Measurements from ENCODE around the gene SSR3.

The SSR3 gene

DNA sequence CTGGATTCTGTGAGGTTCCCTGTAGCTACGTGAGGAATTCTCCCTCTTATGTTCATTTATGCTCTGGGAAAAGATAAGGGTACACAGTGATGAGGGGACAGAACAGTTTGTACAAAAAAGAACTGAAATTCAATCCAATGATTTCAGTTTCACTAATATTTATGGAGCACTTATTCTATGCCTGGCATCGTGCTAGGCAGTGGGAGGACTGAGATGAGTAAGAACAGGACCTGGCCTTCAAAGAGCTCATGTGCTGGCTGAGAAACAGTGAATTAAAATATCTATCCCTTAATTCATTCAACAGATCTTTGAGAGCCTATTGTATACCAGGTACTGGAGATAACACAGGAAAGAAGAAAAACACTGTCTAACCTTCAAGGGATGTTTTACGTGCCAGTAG is 22.2 kb downstream of the SSR3 start:
- no peak for TF ChIP-seq GATA2 (IDR thresholded peaks at IDR 0.05; ENCODE audit: low read depth, low read length)
- no peak for TF ChIP-seq GATA3 (IDR thresholded peaks at IDR 0.05; ENCODE audit: low read depth, low read length)

DNA sequence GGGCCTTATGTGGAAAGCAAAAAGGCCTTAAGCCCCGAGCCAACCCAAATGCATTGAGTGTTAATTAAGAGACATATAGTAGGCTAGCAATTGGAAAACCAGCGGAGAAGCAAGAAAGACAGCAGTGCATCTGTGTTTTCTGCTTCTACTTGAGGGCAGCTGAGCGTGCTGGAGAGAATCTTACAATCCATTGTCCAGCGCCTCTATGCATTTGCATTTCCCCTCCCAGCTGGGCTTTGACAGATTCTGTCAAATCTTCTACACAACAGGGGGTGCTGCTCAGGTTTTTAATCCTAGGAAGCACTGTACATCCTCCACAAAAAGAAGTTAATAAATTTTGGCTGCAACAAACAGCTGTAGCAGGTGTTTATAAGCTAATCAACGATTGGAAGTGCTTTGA is 23.9 kb downstream of the SSR3 start:
- TF ChIP-seq GATA3 (IDR thresholded peaks at IDR 0.05; ENCODE audit: low read depth, low read length) = no peak
- no peak for TF ChIP-seq GATA2 (IDR thresholded peaks at IDR 0.05; ENCODE audit: low read depth, low read length)

- TF ChIP-seq GATA3 (IDR thresholded peaks at IDR 0.05; ENCODE audit: low read depth, low read length) (no peak), GATA2 (IDR thresholded peaks at IDR 0.05; ENCODE audit: low read depth, low read length) (no peak)
Observed at GRCh38 chr3:156527060-156527459, 27.9 kb downstream of the SSR3 start.

- TF ChIP-seq GATA2 (IDR thresholded peaks at IDR 0.05; ENCODE audit: low read depth, low read length) (no peak), GATA3 (IDR thresholded peaks at IDR 0.05; ENCODE audit: low read depth, low read length) (no peak)
Observed at GRCh38 chr3:156525808-156526207, 29.1 kb downstream of the SSR3 start.

DNA sequence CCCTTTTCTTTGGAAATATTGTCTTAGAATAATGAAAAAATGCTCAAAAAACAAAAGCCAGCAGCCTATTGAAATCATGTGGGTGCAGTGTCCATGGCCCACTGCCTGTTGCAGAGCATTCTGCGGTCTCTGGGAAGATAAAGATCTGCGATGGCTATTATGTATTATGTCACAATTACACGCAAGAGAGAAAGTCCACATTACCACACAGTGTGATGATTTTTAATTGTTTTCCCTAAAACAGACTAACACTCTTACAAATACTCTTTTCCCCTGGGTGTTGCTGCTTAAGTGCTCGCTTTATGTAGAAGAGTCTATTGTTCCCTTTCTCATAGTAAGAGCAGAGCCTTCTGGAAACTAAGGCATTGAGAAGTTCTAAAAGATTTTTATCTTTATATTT is 32.2 kb downstream of the SSR3 start:
- peak; percentile 84 for TF ChIP-seq GATA2 (IDR thresholded peaks at IDR 0.05; ENCODE audit: low read depth, low read length)
- peak; percentile 66; the same call in 1 of the 2 replicates for TF ChIP-seq GATA3 (IDR thresholded peaks at IDR 0.05; ENCODE audit: low read depth, low read length)

DNA sequence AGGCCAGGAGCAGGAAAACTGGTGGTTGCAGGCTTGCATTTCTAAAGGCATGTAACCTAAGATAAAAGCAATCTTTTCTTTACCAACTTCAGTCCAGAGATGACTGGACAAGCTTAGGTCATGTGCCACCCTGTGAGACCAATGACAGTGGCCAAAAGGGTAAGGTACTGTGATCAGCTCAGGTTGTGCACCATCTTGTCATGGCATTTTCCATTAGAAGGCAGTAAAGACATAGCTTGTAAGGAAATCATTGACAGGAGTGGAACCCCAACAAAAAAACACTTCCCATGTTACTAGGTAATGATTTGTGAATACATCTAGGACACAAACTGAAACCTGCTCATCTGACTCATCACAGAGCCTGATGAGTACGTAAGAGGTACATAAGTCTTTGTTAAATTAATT is 35.2 kb downstream of the SSR3 start:
- TF ChIP-seq GATA2 (IDR thresholded peaks at IDR 0.05; ENCODE audit: low read depth, low read length) (no peak), GATA3 (IDR thresholded peaks at IDR 0.05; ENCODE audit: low read depth, low read length) (no peak)

GRCh38 chr3:156518726-156519125 is 36.2 kb downstream of the SSR3 start:
- TF ChIP-seq GATA3 (IDR thresholded peaks at IDR 0.05; ENCODE audit: low read depth, low read length) (no peak), GATA2 (IDR thresholded peaks at IDR 0.05; ENCODE audit: low read depth, low read length) (no peak)

GRCh38 chr3:156516961-156517360 is 38.0 kb downstream of the SSR3 start:
- TF ChIP-seq GATA3 (IDR thresholded peaks at IDR 0.05; ENCODE audit: low read depth, low read length) (no peak), GATA2 (IDR thresholded peaks at IDR 0.05; ENCODE audit: low read depth, low read length) (no peak)

DNA sequence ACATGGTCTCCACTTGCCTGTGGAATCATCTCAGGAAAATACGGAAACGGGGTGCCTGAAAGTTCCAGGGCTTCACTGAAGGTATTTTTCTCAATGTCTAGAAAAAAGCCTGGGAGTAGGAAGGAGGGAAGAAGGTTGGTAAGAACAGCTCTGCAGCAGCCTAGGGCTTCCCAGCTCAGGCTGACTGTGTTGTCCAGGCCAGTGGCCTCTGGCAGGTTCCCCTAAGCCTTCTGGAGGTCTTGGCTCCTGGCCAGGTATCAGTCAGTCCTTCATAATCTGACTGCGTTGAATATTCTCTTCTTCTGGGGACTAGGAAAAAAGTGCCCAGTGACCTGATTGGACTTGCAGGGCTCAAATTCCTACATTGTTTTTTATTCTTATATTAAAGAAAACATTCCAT is 38.6 kb downstream of the SSR3 start:
- no peak for TF ChIP-seq GATA2 (IDR thresholded peaks at IDR 0.05; ENCODE audit: low read depth, low read length)
- TF ChIP-seq GATA3 (IDR thresholded peaks at IDR 0.05; ENCODE audit: low read depth, low read length) = no peak

DNA sequence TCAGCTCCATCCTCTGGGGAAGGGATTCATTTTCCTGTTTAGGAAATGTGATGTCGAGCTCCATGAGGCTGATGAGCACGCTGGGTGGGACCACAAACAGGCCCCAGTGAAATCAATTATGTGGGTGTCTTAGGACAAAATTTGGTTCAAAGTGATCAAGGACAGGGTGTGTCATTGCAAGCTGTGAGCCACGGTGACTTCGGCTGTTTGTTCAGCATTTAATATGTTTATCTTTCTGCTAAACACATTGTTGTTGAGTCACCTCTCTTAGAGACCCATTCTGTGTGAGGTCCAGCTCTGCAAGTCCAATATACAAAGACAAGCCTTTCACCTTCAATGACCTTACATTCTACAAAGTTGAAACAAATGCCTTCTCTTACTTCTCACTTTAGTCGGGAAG is 41.3 kb downstream of the SSR3 start:
- TF ChIP-seq GATA3 (IDR thresholded peaks at IDR 0.05; ENCODE audit: low read depth, low read length) (no peak), GATA2 (IDR thresholded peaks at IDR 0.05; ENCODE audit: low read depth, low read length) (no peak)

GRCh38 chr3:156511987-156512677 is 42.8 kb downstream of the SSR3 start:
- TF ChIP-seq GATA3 (IDR thresholded peaks at IDR 0.05; ENCODE audit: low read depth, low read length) (no peak), GATA2 (IDR thresholded peaks at IDR 0.05; ENCODE audit: low read depth, low read length) (peak; percentile 68)

GRCh38 chr3:156509189-156510174 is 45.4 kb downstream of the SSR3 start:
- TF ChIP-seq GATA3 (IDR thresholded peaks at IDR 0.05; ENCODE audit: low read depth, low read length) (no peak), GATA2 (IDR thresholded peaks at IDR 0.05; ENCODE audit: low read depth, low read length) (no peak)

GRCh38 chr3:156507285-156507684 is 47.6 kb downstream of the SSR3 start:
- TF ChIP-seq GATA3 (IDR thresholded peaks at IDR 0.05; ENCODE audit: low read depth, low read length) (no peak), GATA2 (IDR thresholded peaks at IDR 0.05; ENCODE audit: low read depth, low read length) (no peak)

GRCh38 chr3:156498307-156498706 is 56.6 kb downstream of the SSR3 start:
- TF ChIP-seq GATA2 (IDR thresholded peaks at IDR 0.05; ENCODE audit: low read depth, low read length) (no peak), GATA3 (IDR thresholded peaks at IDR 0.05; ENCODE audit: low read depth, low read length) (no peak)

GRCh38 chr3:156497326-156497725 is 57.6 kb downstream of the SSR3 start:
- TF ChIP-seq GATA3 (IDR thresholded peaks at IDR 0.05; ENCODE audit: low read depth, low read length) = no peak
- TF ChIP-seq GATA2 (IDR thresholded peaks at IDR 0.05; ENCODE audit: low read depth, low read length) = no peak

All from SH-SY5Y (cell line).